D721Med (cell line): ENCODE data around the gene RAMP1.

Source experiments
- DNase-seq: peaks from one replicate; pipeline ENCODE4 v3.0.0; 2011; ENCODE audit warnings: low spot score; ENCODE audit not compliant: insufficient read length
- FAIRE-seq: peaks from 2 replicates; lab custom pipeline; 2011; peaks lifted over from hg19 to GRCh38; lab: Jason Lieb, UNC
- CTCF ChIP-seq: IDR thresholded peaks from 2 replicates; pipeline ENCODE4 v1.5.1; 2012; ENCODE audit warnings: mild to moderate bottlenecking, control low read depth; ENCODE audit not compliant: insufficient read depth; ENCODE audit errors: missing control alignments

The RAMP1 gene

GRCh38 chr2:237929979-237930378, 70.6 kb downstream of the RAMP1 start:
- no peak for FAIRE-seq
- no peak for DNase-seq
- no peak for TF ChIP-seq CTCF

GRCh38 chr2:237931205-237931721, 71.8 kb downstream of the RAMP1 start:
- no peak for DNase-seq
- no peak for TF ChIP-seq CTCF
- no peak for FAIRE-seq

GRCh38 chr2:237932731-237933131, 73.3 kb downstream of the RAMP1 start:
- DNase-seq (no peak), FAIRE-seq (no peak)
- no peak for TF ChIP-seq CTCF

- no peak for TF ChIP-seq CTCF
- no peak for DNase-seq
- FAIRE-seq = no peak
Observed at GRCh38 chr2:237934186-237934585, 74.8 kb downstream of the RAMP1 start.

- no peak for FAIRE-seq
- DNase-seq = no peak
- no peak for TF ChIP-seq CTCF
Observed at GRCh38 chr2:237935740-237936452, 76.5 kb downstream of the RAMP1 start.

- no peak for TF ChIP-seq CTCF
- no peak for DNase-seq
- peak; percentile 73 for FAIRE-seq
Observed at GRCh38 chr2:237939251-237939650, 79.8 kb downstream of the RAMP1 start.

GRCh38 chr2:237940828-237941227, 81.4 kb downstream of the RAMP1 start:
- TF ChIP-seq CTCF = no peak
- no peak for FAIRE-seq
- no peak for DNase-seq
